HFFc6 (cell line): ENCODE results near the gene STAT4. TPM values are rescaled to one million over a fixed set of nuclear protein-coding genes. Genes with fewer than 3 reads are reported as not detected.

Source experiments
- DNase-seq: peaks from one replicate; pipeline ENCODE4 v3.0.0-alpha.2; 2018
- H3K27ac Mint-ChIP-seq: 2 replicates; pipeline ENCODE4 v1.8.0; 2020; ENCODE audit warnings: mild to moderate bottlenecking, mixed read lengths
- H3K27me3 Mint-ChIP-seq: 2 replicates; pipeline ENCODE4 v1.8.0; 2021; ENCODE audit warnings: mild to moderate bottlenecking, moderate library complexity, mixed read lengths; ENCODE audit not compliant: insufficient read depth
- H3K36me3 Mint-ChIP-seq: 2 replicates; pipeline ENCODE4 v1.8.0; 2021; ENCODE audit warnings: low read depth, mixed read lengths
- H3K4me1 Mint-ChIP-seq: 2 replicates; pipeline ENCODE4 v1.8.0; 2020; ENCODE audit warnings: low read depth, mixed read lengths
- H3K4me3 Mint-ChIP-seq: 2 replicates; pipeline ENCODE4 v1.8.0; 2020; ENCODE audit warnings: mild to moderate bottlenecking, moderate library complexity, mixed read lengths
- H3K9me3 Mint-ChIP-seq: 2 replicates; pipeline ENCODE4 v1.8.0; 2020; ENCODE audit warnings: mild to moderate bottlenecking, mixed read lengths
- CTCF ChIP-seq: fragments of 200-600 bp; sonication (generic); IDR thresholded peaks from 2 replicates; pipeline ENCODE4 v1.5.0; 2021; ENCODE audit warnings: antibody characterized with exemption, mild to moderate bottlenecking
- total RNA-seq, 6 experiments: library from RNA; stranded (reverse); fragmentation: NEBNext Ultra II Directional; extraction: Animal tissue kit (Norgen Biotek cat#: 25700); gene quantifications; 2 replicates in 1 of 6; 3 replicates in 5 of 6; pipeline ENCODE4 v1.2.3, GENCODE V29; 2021

The STAT4 gene
- total RNA-seq, 6 experiments from 2014 or later = 0.31 to 1.1 (median 0.47) TPM

- peaks cover 66% of the 10 kb centered on the region for H3K4me1 Mint-ChIP-seq
- H3K27me3 Mint-ChIP-seq = no peaks in the 10 kb centered on the region; the same call in 1 of the 2 replicates
- peak overlapping the region; percentile 81 for H3K27ac Mint-ChIP-seq
- DNase-seq = peak; percentile 92
- H3K36me3 Mint-ChIP-seq = no peaks in the 10 kb centered on the region
- H3K4me3 Mint-ChIP-seq = peak overlapping the region; percentile 21; the same call in 1 of the 2 replicates
- no peak for TF ChIP-seq CTCF
- no peaks in the 10 kb centered on the region for H3K9me3 Mint-ChIP-seq
Measured at GRCh38 chr2:191178806-191179514, 28.2 kb upstream of the STAT4 start.

GRCh38 chr2:191177751-191178736 lies 27.2 kb upstream of the STAT4 start:
- H3K27ac Mint-ChIP-seq = peak overlapping the region; percentile 81
- H3K4me1 Mint-ChIP-seq = peaks cover 68% of the 10 kb centered on the region
- DNase-seq = no peak
- H3K27me3 Mint-ChIP-seq = no peaks in the 10 kb centered on the region; the same call in 1 of the 2 replicates
- no peaks in the 10 kb centered on the region for H3K36me3 Mint-ChIP-seq
- no peaks in the 10 kb centered on the region for H3K9me3 Mint-ChIP-seq
- H3K4me3 Mint-ChIP-seq = peak overlapping the region; percentile 21; the same call in 1 of the 2 replicates
- TF ChIP-seq CTCF = no peak

GRCh38 chr2:191176801-191177438 lies 26.1 kb upstream of the STAT4 start:
- no peak overlapping the region; the same call in 1 of the 2 replicates for H3K4me3 Mint-ChIP-seq
- H3K27ac Mint-ChIP-seq = no peak overlapping the region; the same call in 1 of the 2 replicates
- peaks cover 79% of the 10 kb centered on the region for H3K4me1 Mint-ChIP-seq

GRCh38 chr2:191176305-191176704 lies 25.5 kb upstream of the STAT4 start:
- Mint-ChIP-seq H3K9me3 (no peaks in the 10 kb centered on the region), H3K4me1 (peaks cover 84% of the 10 kb centered on the region), H3K36me3 (no peaks in the 10 kb centered on the region), H3K27me3 (no peaks in the 10 kb centered on the region; the same call in 1 of the 2 replicates), H3K4me3 (peak overlapping the region; percentile 21; the same call in 1 of the 2 replicates), H3K27ac (no peak overlapping the region)
- TF ChIP-seq CTCF = no peak
- DNase-seq = no peak

More at GRCh38 chr2:191176801-191177438, 26.1 kb upstream of the STAT4 start:
- no peaks in the 10 kb centered on the region for H3K9me3 Mint-ChIP-seq
- no peak for TF ChIP-seq CTCF
- no peaks in the 10 kb centered on the region; the same call in 1 of the 2 replicates for H3K27me3 Mint-ChIP-seq
- no peak for DNase-seq
- no peaks in the 10 kb centered on the region for H3K36me3 Mint-ChIP-seq

- H3K27ac Mint-ChIP-seq = no peak overlapping the region
- H3K36me3 Mint-ChIP-seq = no peaks in the 10 kb centered on the region
- no peak for DNase-seq
- peaks cover 84% of the 10 kb centered on the region for H3K4me1 Mint-ChIP-seq
- H3K4me3 Mint-ChIP-seq = no peak overlapping the region
- no peaks in the 10 kb centered on the region; the same call in 1 of the 2 replicates for H3K27me3 Mint-ChIP-seq
- no peaks in the 10 kb centered on the region for H3K9me3 Mint-ChIP-seq
- TF ChIP-seq CTCF = no peak
Measured at GRCh38 chr2:191174442-191174841, 23.6 kb upstream of the STAT4 start.
